Eye (tissue), 1 donor: Measurements from ENCODE around the gene ATXN1L.
A peak's percentile ranks its signal among the peaks of the same experiment; 100 is the strongest.
"Not testable (repeated sequence)": the region's sequence is repeated elsewhere in the genome, so short reads cannot be mapped to it uniquely, and the experiment has no call there.

Experiments
- DNase-seq: peaks from one replicate; pipeline ENCODE4 v3.0.0-alpha.2; 2015

ATXN1L gene

GRCh38 chr16:71853413-71853812 lies 7.6 kb downstream of the ATXN1L start:
- no peak for DNase-seq

GRCh38 chr16:71854369-71854948 lies 8.7 kb downstream of the ATXN1L start:
- no peak for DNase-seq

GRCh38 chr16:71855937-71856662 lies 10.3 kb downstream of the ATXN1L start:
- DNase-seq = no peak

- DNase-seq = no peak
Measured at GRCh38 chr16:71859762-71860521, 14.2 kb downstream of the ATXN1L start.

GRCh38 chr16:71863995-71864394 lies 18.2 kb downstream of the ATXN1L start:
- DNase-seq = no peak

- no peak for DNase-seq
Measured at GRCh38 chr16:71865173-71865863, 19.5 kb downstream of the ATXN1L start.

GRCh38 chr16:71867175-71867574 lies 21.4 kb downstream of the ATXN1L start:
- not testable (repeated sequence) for DNase-seq

GRCh38 chr16:71867939-71868338 lies 22.2 kb downstream of the ATXN1L start:
- DNase-seq = no peak

- no peak for DNase-seq
Measured at GRCh38 chr16:71869089-71869488, 23.3 kb downstream of the ATXN1L start.

GRCh38 chr16:71870818-71871217 lies 25.0 kb downstream of the ATXN1L start:
- DNase-seq = no peak

GRCh38 chr16:71873199-71873598 lies 27.4 kb downstream of the ATXN1L start:
- no peak for DNase-seq

GRCh38 chr16:71878911-71879310 lies 33.1 kb downstream of the ATXN1L start:
- no peak for DNase-seq

- DNase-seq = no peak
Measured at GRCh38 chr16:71880176-71880575, 34.4 kb downstream of the ATXN1L start.

GRCh38 chr16:71882505-71883167 lies 36.9 kb downstream of the ATXN1L start:
- DNase-seq = peak; percentile 96

GRCh38 chr16:71883168-71883848 lies 37.5 kb downstream of the ATXN1L start:
- DNase-seq = peak; percentile 77

- DNase-seq = peak; percentile 97
Measured at GRCh38 chr16:71883849-71884638, 38.3 kb downstream of the ATXN1L start, which contains the start of gene ZNF821. TSS of gene ZNF821 (minus strand) at chr16:71884182. CDS start at chr16:71879946, 4,236 bp downstream.

GRCh38 chr16:71885261-71885650 lies 39.5 kb downstream of the ATXN1L start:
- DNase-seq = no peak

GRCh38 chr16:71889147-71889546 lies 43.4 kb downstream of the ATXN1L start:
- no peak for DNase-seq

GRCh38 chr16:71893888-71894228 lies 48.1 kb downstream of the ATXN1L start:
- DNase-seq = no peak

GRCh38 chr16:71894229-71894920 lies 48.6 kb downstream of the ATXN1L start:
- peak; percentile 81 for DNase-seq
